ENCODE results near the gene KLHL36.

The KLHL36 gene

DNA sequence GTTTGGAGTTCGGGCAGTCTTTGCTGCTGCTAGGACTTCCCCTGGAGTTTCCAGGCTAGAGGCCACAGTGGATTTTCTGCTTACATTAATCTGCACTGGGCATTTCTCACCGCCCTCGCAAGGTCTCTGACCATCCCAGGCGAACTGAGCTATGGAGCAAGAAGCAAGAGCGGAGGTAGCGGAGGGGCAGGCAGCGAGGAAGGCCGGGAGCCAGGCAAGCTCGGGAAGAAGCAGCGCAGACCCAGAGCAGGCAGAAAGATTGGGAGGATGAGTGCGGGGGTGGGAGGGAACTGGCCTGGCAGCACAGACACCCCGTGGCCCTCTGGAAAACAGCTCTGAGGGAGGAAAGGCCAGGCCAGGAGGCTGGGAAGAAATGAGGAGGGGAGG is 34.2 kb upstream of the KLHL36 start:
- TF ChIP-seq RARB (CRISPR knock-in tag; IDR thresholded peaks at IDR 0.05) (no peak), GLIS3 (CRISPR knock-in tag; IDR thresholded peaks at IDR 0.05) (no peak), POU6F1 (CRISPR knock-in tag; IDR thresholded peaks at IDR 0.05; ENCODE audit: borderline replicate concordance, low read depth) (no peak), TCF4 (CRISPR knock-in tag; IDR thresholded peaks at IDR 0.05; ENCODE audit: borderline replicate concordance) (no peak), PATZ1 (CRISPR knock-in tag; IDR thresholded peaks at IDR 0.05; ENCODE audit: borderline replicate concordance) (no peak), TOX (CRISPR knock-in tag; IDR thresholded peaks at IDR 0.05; ENCODE audit: borderline replicate concordance) (no peak), ZNF8 (CRISPR knock-in tag; IDR thresholded peaks at IDR 0.05) (no peak), CSDC2 (CRISPR knock-in tag; IDR thresholded peaks at IDR 0.05) (no peak), ZNF565 (CRISPR knock-in tag; conservative IDR thresholded peaks at IDR 0.05; ENCODE audit: low read depth) (no peak), PPARA (CRISPR knock-in tag; IDR thresholded peaks at IDR 0.05; ENCODE audit: borderline replicate concordance) (no peak), BACH2 (CRISPR knock-in tag; IDR thresholded peaks at IDR 0.05; ENCODE audit: borderline replicate concordance) (no peak), SNAI2 (CRISPR knock-in tag; IDR thresholded peaks at IDR 0.05) (no peak), OSR1 (CRISPR knock-in tag; IDR thresholded peaks at IDR 0.05) (no peak), ZFP30 (CRISPR knock-in tag; IDR thresholded peaks at IDR 0.05) (no peak), ZFP3 (CRISPR knock-in tag; IDR thresholded peaks at IDR 0.05) (no peak), ESRRG (CRISPR knock-in tag; IDR thresholded peaks at IDR 0.05) (no peak), ISL1 (CRISPR knock-in tag; IDR thresholded peaks at IDR 0.05) (no peak)
- TF ChIP-seq, protein P1, sequence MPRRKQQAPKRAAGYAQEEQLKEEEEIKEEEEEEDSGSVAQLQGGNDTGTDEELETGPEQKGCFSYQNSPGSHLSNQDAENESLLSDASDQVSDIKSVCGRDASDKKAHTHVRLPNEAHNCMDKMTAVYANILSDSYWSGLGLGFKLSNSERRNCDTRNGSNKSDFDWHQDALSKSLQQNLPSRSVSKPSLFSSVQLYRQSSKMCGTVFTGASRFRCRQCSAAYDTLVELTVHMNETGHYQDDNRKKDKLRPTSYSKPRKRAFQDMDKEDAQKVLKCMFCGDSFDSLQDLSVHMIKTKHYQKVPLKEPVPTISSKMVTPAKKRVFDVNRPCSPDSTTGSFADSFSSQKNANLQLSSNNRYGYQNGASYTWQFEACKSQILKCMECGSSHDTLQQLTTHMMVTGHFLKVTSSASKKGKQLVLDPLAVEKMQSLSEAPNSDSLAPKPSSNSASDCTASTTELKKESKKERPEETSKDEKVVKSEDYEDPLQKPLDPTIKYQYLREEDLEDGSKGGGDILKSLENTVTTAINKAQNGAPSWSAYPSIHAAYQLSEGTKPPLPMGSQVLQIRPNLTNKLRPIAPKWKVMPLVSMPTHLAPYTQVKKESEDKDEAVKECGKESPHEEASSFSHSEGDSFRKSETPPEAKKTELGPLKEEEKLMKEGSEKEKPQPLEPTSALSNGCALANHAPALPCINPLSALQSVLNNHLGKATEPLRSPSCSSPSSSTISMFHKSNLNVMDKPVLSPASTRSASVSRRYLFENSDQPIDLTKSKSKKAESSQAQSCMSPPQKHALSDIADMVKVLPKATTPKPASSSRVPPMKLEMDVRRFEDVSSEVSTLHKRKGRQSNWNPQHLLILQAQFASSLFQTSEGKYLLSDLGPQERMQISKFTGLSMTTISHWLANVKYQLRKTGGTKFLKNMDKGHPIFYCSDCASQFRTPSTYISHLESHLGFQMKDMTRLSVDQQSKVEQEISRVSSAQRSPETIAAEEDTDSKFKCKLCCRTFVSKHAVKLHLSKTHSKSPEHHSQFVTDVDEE (CRISPR knock-in tag; IDR thresholded peaks at IDR 0.05), result no peak
- ATAC-seq, result no peak

DNA sequence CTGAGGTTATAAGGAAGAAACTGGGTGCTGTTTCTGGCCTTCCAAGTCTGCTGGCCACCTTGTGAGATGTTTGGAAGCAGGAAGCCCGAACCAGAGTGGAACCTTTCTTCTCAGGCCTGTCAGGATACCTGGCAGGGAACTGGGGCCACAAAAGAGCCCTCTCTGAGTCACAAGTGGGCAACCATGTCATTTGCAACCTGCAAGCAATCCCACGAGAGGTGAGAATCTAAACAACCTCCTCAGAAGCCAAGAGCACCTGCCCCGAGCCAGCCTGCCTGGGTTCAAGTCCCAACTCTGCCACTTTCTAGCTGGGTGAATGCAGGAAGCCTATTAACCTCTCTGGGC is 33.7 kb upstream of the KLHL36 start:
- no peak for ATAC-seq
- TF ChIP-seq ZNF70 (CRISPR knock-in tag; IDR thresholded peaks at IDR 0.05), result no peak
- TF ChIP-seq ISL1 (CRISPR knock-in tag; IDR thresholded peaks at IDR 0.05), result no peak
- TF ChIP-seq RARB (CRISPR knock-in tag; IDR thresholded peaks at IDR 0.05), result no peak
- TF ChIP-seq OSR1 (CRISPR knock-in tag; IDR thresholded peaks at IDR 0.05), result no peak
- TF ChIP-seq SNAI2 (CRISPR knock-in tag; IDR thresholded peaks at IDR 0.05), result no peak
- no peak for TF ChIP-seq CSDC2 (CRISPR knock-in tag; IDR thresholded peaks at IDR 0.05)
- no peak for TF ChIP-seq ARNTL (CRISPR knock-in tag; IDR thresholded peaks at IDR 0.05; ENCODE audit: borderline replicate concordance, low read depth)
- TF ChIP-seq, protein P1 (CRISPR knock-in tag; IDR thresholded peaks at IDR 0.05), result no peak
- no peak for TF ChIP-seq ZFP30 (CRISPR knock-in tag; IDR thresholded peaks at IDR 0.05)
- no peak for TF ChIP-seq ZC3H10 (CRISPR knock-in tag; IDR thresholded peaks at IDR 0.05)
- no peak for TF ChIP-seq ZNF565 (CRISPR knock-in tag; conservative IDR thresholded peaks at IDR 0.05; ENCODE audit: low read depth)
- no peak for TF ChIP-seq TCF4 (CRISPR knock-in tag; IDR thresholded peaks at IDR 0.05; ENCODE audit: borderline replicate concordance)
- no peak for TF ChIP-seq TOX (CRISPR knock-in tag; IDR thresholded peaks at IDR 0.05; ENCODE audit: borderline replicate concordance)

Data from SK-N-SH treated with all-trans-retinoic acid at 6 μM for 48 hours (cell line).